ENCODE measurements around the gene THNSL1.
A peak's percentile ranks its signal among the peaks of the same experiment; 100 is the strongest.

Gene THNSL1

GRCh38 chr10:25048450-25048849 is 32.0 kb downstream of the THNSL1 start:
- no peak for DNase-seq
- in situ Hi-C loops (cut with HindIII; ENCODE audit: low pct_ligation_motif_present, low pct_unique_long_range_greater_than_20kb, low sequenced_read_pairs) = no loop called here

- DNase-seq = no peak
- in situ Hi-C loops (cut with HindIII; ENCODE audit: low pct_ligation_motif_present, low pct_unique_long_range_greater_than_20kb, low sequenced_read_pairs) = no loop called here
Observed at GRCh38 chr10:25049966-25050365, 33.6 kb downstream of the THNSL1 start.

GRCh38 chr10:25050402-25050801 is 34.0 kb downstream of the THNSL1 start:
- in situ Hi-C loops (cut with HindIII; ENCODE audit: low pct_ligation_motif_present, low pct_unique_long_range_greater_than_20kb, low sequenced_read_pairs) = no loop called here
- no peak for DNase-seq

GRCh38 chr10:25052012-25052411 is 35.6 kb downstream of the THNSL1 start:
- in situ Hi-C loops (cut with HindIII; ENCODE audit: low pct_ligation_motif_present, low pct_unique_long_range_greater_than_20kb, low sequenced_read_pairs) = no loop called here

GRCh38 chr10:25056726-25057125 is 40.3 kb downstream of the THNSL1 start:
- DNase-seq = no peak
- in situ Hi-C loops (cut with HindIII; ENCODE audit: low pct_ligation_motif_present, low pct_unique_long_range_greater_than_20kb, low sequenced_read_pairs) = no loop called here

More at GRCh38 chr10:25052012-25052411, 35.6 kb downstream of the THNSL1 start:
- no peak for DNase-seq

- DNase-seq = no peak
- in situ Hi-C loops (cut with HindIII; ENCODE audit: low pct_ligation_motif_present, low pct_unique_long_range_greater_than_20kb, low sequenced_read_pairs) = no loop called here
Observed at GRCh38 chr10:25057886-25058285, 41.5 kb downstream of the THNSL1 start.

- DNase-seq = peak; percentile 51
- in situ Hi-C loops (cut with HindIII; ENCODE audit: low pct_ligation_motif_present, low pct_unique_long_range_greater_than_20kb, low sequenced_read_pairs) = no loop called here
Observed at GRCh38 chr10:25059990-25060389, 43.6 kb downstream of the THNSL1 start.

- no peak for DNase-seq
- in situ Hi-C loops (cut with HindIII; ENCODE audit: low pct_ligation_motif_present, low pct_unique_long_range_greater_than_20kb, low sequenced_read_pairs) = no loop called here
Observed at GRCh38 chr10:25061125-25061524, 44.7 kb downstream of the THNSL1 start.

GRCh38 chr10:25061711-25062449 is 45.5 kb downstream of the THNSL1 start:
- DNase-seq = no peak
- in situ Hi-C loops (cut with HindIII; ENCODE audit: low pct_ligation_motif_present, low pct_unique_long_range_greater_than_20kb, low sequenced_read_pairs) = no loop called here

- in situ Hi-C loops (cut with HindIII; ENCODE audit: low pct_ligation_motif_present, low pct_unique_long_range_greater_than_20kb, low sequenced_read_pairs) = no loop called here
- no peak for DNase-seq
Observed at GRCh38 chr10:25063157-25063556, 46.7 kb downstream of the THNSL1 start.

GRCh38 chr10:25063644-25064043 is 47.2 kb downstream of the THNSL1 start:
- no peak for DNase-seq
- in situ Hi-C loops (cut with HindIII; ENCODE audit: low pct_ligation_motif_present, low pct_unique_long_range_greater_than_20kb, low sequenced_read_pairs) = no loop called here

GRCh38 chr10:25064401-25064800 is 48.0 kb downstream of the THNSL1 start:
- DNase-seq = no peak
- in situ Hi-C loops (cut with HindIII; ENCODE audit: low pct_ligation_motif_present, low pct_unique_long_range_greater_than_20kb, low sequenced_read_pairs) = no loop called here

- in situ Hi-C loops (cut with HindIII; ENCODE audit: low pct_ligation_motif_present, low pct_unique_long_range_greater_than_20kb, low sequenced_read_pairs) = no loop called here
- no peak for DNase-seq
Observed at GRCh38 chr10:25065761-25066476, 49.5 kb downstream of the THNSL1 start.

- in situ Hi-C loops (cut with HindIII; ENCODE audit: low pct_ligation_motif_present, low pct_unique_long_range_greater_than_20kb, low sequenced_read_pairs) = no loop called here
- no peak for DNase-seq
Observed at GRCh38 chr10:25068152-25069058, 52.0 kb downstream of the THNSL1 start.

- in situ Hi-C loops (cut with HindIII; ENCODE audit: low pct_ligation_motif_present, low pct_unique_long_range_greater_than_20kb, low sequenced_read_pairs) = no loop called here
Observed at GRCh38 chr10:25071227-25071626, 54.8 kb downstream of the THNSL1 start.

GRCh38 chr10:25072786-25073185 is 56.4 kb downstream of the THNSL1 start:
- no peak for DNase-seq
- in situ Hi-C loops (cut with HindIII; ENCODE audit: low pct_ligation_motif_present, low pct_unique_long_range_greater_than_20kb, low sequenced_read_pairs) = no loop called here

More at GRCh38 chr10:25071227-25071626, 54.8 kb downstream of the THNSL1 start:
- no peak for DNase-seq

- DNase-seq = no peak
- in situ Hi-C loops (cut with HindIII; ENCODE audit: low pct_ligation_motif_present, low pct_unique_long_range_greater_than_20kb, low sequenced_read_pairs) = no loop called here
Observed at GRCh38 chr10:25075825-25076224, 59.4 kb downstream of the THNSL1 start.
